HG03139 (cell line): ENCODE data around the gene TLR9.

Experiments used
- ATAC-seq: cut with Tn5 transposase; IDR thresholded peaks from one replicate; pipeline ENCODE4 v1.9.1; 2021; ENCODE audit not compliant: unreplicated experiment

Gene TLR9

DNA sequence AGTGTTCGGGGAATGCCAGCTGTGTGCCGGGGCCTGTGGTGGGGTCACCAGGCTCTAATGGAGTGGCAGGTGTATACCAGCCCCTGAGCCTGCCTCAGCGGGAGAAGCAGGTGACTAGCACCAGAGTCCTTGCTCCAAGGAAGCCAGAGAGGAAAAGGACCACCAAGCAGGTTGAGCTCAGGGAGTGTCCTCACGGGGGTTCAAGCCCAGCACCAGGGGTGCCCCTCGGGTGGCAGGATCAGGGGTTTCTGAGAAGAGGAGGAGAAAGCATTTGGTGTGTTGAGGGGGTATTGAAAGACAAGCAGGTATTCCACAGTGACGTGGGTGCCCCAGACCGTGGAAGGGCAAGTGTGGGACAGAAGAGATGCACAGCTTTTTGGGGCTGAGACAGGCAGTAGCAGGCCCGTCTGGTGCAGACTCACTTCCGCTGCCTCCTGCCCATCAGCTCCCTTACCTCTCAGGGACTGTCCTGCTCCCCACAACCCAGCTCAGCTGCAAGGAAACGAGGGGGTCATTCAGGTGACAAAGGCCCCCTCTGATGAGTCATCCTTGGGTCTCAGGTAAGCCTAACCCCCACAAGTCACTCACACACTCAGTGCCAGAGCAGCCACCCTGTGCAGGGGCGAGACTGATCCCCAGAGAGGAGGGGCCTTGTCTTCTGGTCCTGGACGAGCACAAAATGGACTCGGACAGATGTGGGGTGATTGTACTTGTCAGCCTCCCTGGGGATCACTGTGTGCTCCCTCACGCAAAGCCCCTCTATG, 49.8 kb downstream of the TLR9 start:
- no peak for ATAC-seq

DNA sequence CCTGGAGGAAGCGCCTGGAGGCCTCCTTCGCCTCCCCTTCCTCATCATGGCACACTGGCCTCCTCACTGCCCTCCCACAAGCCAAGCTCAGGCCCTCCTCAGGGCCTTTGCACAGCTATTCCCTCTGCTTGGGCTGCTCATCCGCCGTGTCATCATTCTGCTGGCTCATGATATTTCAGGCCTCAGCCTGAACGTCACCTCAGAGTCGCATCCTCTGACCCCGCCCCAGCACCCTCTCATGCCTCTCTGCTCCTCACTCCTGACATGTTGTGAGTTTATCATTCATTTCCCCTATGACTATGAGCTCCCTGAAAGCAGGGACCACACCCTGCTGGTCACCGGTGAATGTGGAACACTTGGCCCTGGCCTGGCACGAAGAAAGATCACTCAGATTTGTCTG, 50.5 kb downstream of the TLR9 start:
- no peak for ATAC-seq

GRCh38 chr3:52173101-52173500, 52.3 kb downstream of the TLR9 start:
- ATAC-seq, result no peak

DNA sequence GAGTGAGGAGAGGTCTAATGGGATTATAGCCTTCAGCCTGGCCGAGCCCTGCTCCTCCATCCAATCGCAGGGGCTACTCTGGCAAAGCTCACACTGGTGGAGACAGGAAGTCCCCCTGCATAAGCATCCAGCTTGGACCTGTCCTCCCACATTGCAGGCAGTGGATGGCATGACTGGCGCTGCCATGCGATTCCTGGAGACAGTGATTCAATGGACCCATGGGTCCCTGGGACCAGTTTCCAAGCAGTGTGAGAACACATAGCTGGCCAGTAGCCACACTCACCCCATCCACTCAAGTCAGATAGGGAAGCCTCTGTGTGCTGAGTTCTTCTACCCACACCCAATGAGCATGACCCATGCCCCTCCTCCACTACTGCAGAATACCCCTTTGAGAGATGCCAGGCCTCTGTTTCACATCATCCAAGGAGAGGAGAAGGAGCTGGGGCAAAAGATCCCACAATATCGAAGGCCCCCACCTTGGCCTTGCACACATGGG, 53.1 kb downstream of the TLR9 start:
- ATAC-seq, result no peak

- ATAC-seq, result no peak
These were observed 53.8 kb downstream of the TLR9 start for GRCh38 chr3:52171514-52172261.
